Coronary artery (tissue), 2 donors: ENCODE measurements around the gene DISC1.
"Not testable (repeated sequence)": the region's sequence is repeated elsewhere in the genome, so short reads cannot be mapped to it uniquely, and the experiment has no call there.

Source experiments
- DNase-seq: peaks from one replicate; pipeline ENCODE4 v3.0.0-alpha.2; 2017; ENCODE audit warnings: low spot score
- H3K27ac ChIP-seq, 2 donors: fragments of 200-600 bp; sonication (generic); one replicate each; pipeline ENCODE4 v1.5.1; 2016 to 2019
- H3K4me3 ChIP-seq: fragments of 200-600 bp; sonication (generic); 2 replicates; pipeline ENCODE4 v1.5.1; 2016; ENCODE audit warnings: mild to moderate bottlenecking, moderate library complexity
- TF ChIP-seq, protein P1 (sequence below): fragments of 200-600 bp; sonication (generic); IDR thresholded peaks from one replicate; pipeline ENCODE4 v1.5.1; 2019; ENCODE audit warnings: antibody characterized with exemption

DISC1 gene

GRCh38 chr1:231653632-231654031, 27.0 kb downstream of the DISC1 start:
- H3K27ac ChIP-seq, result no peak overlapping the region
- TF ChIP-seq, protein P1, sequence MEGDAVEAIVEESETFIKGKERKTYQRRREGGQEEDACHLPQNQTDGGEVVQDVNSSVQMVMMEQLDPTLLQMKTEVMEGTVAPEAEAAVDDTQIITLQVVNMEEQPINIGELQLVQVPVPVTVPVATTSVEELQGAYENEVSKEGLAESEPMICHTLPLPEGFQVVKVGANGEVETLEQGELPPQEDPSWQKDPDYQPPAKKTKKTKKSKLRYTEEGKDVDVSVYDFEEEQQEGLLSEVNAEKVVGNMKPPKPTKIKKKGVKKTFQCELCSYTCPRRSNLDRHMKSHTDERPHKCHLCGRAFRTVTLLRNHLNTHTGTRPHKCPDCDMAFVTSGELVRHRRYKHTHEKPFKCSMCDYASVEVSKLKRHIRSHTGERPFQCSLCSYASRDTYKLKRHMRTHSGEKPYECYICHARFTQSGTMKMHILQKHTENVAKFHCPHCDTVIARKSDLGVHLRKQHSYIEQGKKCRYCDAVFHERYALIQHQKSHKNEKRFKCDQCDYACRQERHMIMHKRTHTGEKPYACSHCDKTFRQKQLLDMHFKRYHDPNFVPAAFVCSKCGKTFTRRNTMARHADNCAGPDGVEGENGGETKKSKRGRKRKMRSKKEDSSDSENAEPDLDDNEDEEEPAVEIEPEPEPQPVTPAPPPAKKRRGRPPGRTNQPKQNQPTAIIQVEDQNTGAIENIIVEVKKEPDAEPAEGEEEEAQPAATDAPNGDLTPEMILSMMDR, result no peak
- no peak for DNase-seq
- no peak overlapping the region for H3K4me3 ChIP-seq

GRCh38 chr1:231656741-231657140, 30.2 kb downstream of the DISC1 start:
- H3K4me3 ChIP-seq, result no peak overlapping the region
- no peak overlapping the region for H3K27ac ChIP-seq
- DNase-seq, result no peak
- TF ChIP-seq, protein P1, result no peak

DNA sequence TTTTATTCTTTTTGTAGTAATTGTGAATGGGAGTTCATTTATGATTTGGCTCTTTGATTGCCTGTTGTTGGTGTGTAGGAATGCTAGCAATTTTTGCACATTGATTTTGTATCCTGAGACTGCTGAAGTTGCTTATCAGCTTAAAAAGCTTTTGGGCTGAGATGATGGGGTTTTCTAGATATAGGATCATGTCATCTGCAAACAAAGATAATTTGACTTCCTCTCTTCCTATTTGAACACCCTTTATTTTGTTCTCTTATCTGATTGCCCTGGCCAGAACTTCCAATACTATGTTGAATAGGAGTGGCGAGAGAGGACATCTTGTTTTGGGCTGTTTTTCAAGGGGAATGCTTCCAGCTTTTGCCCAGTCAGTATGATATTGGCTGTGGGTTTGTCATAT, 31.6 kb downstream of the DISC1 start:
- H3K27ac ChIP-seq, DNase-seq, H3K4me3 ChIP-seq: not testable (repeated sequence)

DNA sequence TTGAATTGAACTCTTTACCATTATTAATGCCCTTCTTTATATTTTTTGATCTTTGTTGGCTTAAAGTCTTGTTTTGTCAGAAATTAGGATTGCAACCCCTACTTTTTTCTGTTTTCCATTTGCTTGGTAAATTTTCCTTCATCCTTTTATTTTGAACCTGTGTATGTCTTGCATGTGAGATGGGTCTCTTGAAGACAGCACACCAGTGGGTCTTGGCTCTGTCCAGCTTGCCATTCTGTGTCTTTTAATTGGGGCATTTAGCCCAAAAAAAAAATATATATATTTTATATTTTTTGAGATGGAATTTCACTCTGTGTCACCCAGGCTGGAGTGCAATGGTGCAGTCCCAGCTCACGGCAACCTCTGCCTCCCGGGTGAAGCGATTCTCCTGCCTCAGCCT, 33.6 kb downstream of the DISC1 start:
- Histone ChIP-seq H3K4me3 (no peak overlapping the region), H3K27ac (no peak overlapping the region)
- DNase-seq, result no peak
- TF ChIP-seq, protein P1, result no peak

GRCh38 chr1:231663211-231663792, 36.7 kb downstream of the DISC1 start:
- TF ChIP-seq, protein P1, result no peak
- no peak for DNase-seq
- H3K27ac ChIP-seq, result no peak overlapping the region
- H3K4me3 ChIP-seq, result no peak overlapping the region

- TF ChIP-seq, protein P1, result no peak
- Histone ChIP-seq H3K27ac (no peak overlapping the region), H3K4me3 (no peak overlapping the region)
- no peak for DNase-seq
Observed at GRCh38 chr1:231665101-231665500, 38.5 kb downstream of the DISC1 start.

- TF ChIP-seq, protein P1, result no peak
- Histone ChIP-seq H3K4me3 (no peak overlapping the region), H3K27ac (no peak overlapping the region)
- DNase-seq, result no peak
Observed at GRCh38 chr1:231665726-231666125, 39.1 kb downstream of the DISC1 start.
